Calu3 (cell line): Measurements from ENCODE around the gene ACOT12. TPM values are rescaled to one million over a fixed set of nuclear protein-coding genes. Genes with fewer than 3 reads are reported as not detected.
"Not testable (repeated sequence)": the region's sequence is repeated elsewhere in the genome, so short reads cannot be mapped to it uniquely, and the experiment has no call there.

Experiments used
- BruUV-seq: library from RNA; stranded (reverse); fragments of 400-500 nt; replicated peaks from 2 replicates; lab custom pipeline; 2021; lab: Mats Ljungman, UMichigan
- CTCF ChIA-PET: fragments of 300-600 bp; sonication (Branson Sonifier 250); formaldehyde crosslinking; loops from one replicate; lab custom pipeline; 2022; ENCODE audit warnings: antibody characterized with exemption; lab: Charles Lee
- DNase-seq: peaks from one replicate; pipeline ENCODE4 v3.0.0; 2022
- H3K27ac Mint-ChIP-seq: one replicate; pipeline ENCODE4 v1.8.0; 2022; ENCODE audit warnings: mixed read lengths; ENCODE audit not compliant: unreplicated experiment
- H3K27me3 Mint-ChIP-seq: one replicate; pipeline ENCODE4 v1.8.0; 2022; ENCODE audit warnings: mixed read lengths; ENCODE audit not compliant: unreplicated experiment
- H3K36me3 Mint-ChIP-seq: one replicate; pipeline ENCODE4 v1.8.0; 2022; ENCODE audit warnings: mild to moderate bottlenecking, moderate library complexity, mixed read lengths; ENCODE audit not compliant: insufficient read depth, unreplicated experiment
- H3K4me1 Mint-ChIP-seq: one replicate; pipeline ENCODE4 v1.8.0; 2022; ENCODE audit warnings: mild to moderate bottlenecking, low read depth, mixed read lengths; ENCODE audit not compliant: unreplicated experiment
- H3K4me3 Mint-ChIP-seq: one replicate; pipeline ENCODE4 v1.8.0; 2022; ENCODE audit warnings: mild to moderate bottlenecking, low read depth, moderate library complexity, mixed read lengths; ENCODE audit not compliant: unreplicated experiment
- H3K9me3 Mint-ChIP-seq: one replicate; pipeline ENCODE4 v1.8.0; 2022; ENCODE audit warnings: low read depth, mixed read lengths; ENCODE audit not compliant: unreplicated experiment
- CTCF ChIP-seq: fragments of 200-600 bp; IDR thresholded peaks from one replicate; pipeline ENCODE4 v1.8.0; 2022; ENCODE audit warnings: antibody characterized with exemption; ENCODE audit not compliant: unreplicated experiment
- intact Hi-C: fragments of 100-400 bp; cut with micrococcal nuclease; formaldehyde crosslinking; loops from one replicate; pipeline ENCODE4 v1.10.0; 2022; ENCODE audit not compliant: unreplicated experiment
- total RNA-seq: library from RNA; stranded (reverse); gene quantifications from 2 replicates; pipeline ENCODE4 v1.2.3, GENCODE V29; 2022

Gene ACOT12
- total RNA-seq, 1 experiment from 2014 or later, result 0.87 TPM

GRCh38 chr5:81350507-81350906 is 43.4 kb downstream of the ACOT12 start:
- Mint-ChIP-seq H3K36me3 (no peaks in the 10 kb centered on the region), H3K27me3 (no peaks in the 10 kb centered on the region), H3K27ac (no peak overlapping the region), H3K4me3 (no peak overlapping the region), H3K4me1 (no peaks in the 10 kb centered on the region), H3K9me3 (no peaks in the 10 kb centered on the region)
- no peak for TF ChIP-seq CTCF
- no peak for DNase-seq
- CTCF ChIA-PET, result no interaction called here
- intact Hi-C loops, result no loop called here
- no TSS peak for BruUV-seq

GRCh38 chr5:81349161-81349560 is 44.8 kb downstream of the ACOT12 start:
- BruUV-seq, result no TSS peak
- CTCF ChIA-PET, result no interaction called here
- H3K27ac Mint-ChIP-seq, result no peak overlapping the region
- intact Hi-C loops, result no loop called here
- no peaks in the 10 kb centered on the region for H3K36me3 Mint-ChIP-seq
- TF ChIP-seq CTCF, result no peak
- no peak overlapping the region for H3K4me3 Mint-ChIP-seq
- no peaks in the 10 kb centered on the region for H3K27me3 Mint-ChIP-seq
- DNase-seq, result no peak
- H3K9me3 Mint-ChIP-seq, result no peaks in the 10 kb centered on the region
- H3K4me1 Mint-ChIP-seq, result no peaks in the 10 kb centered on the region

GRCh38 chr5:81345411-81346003 is 48.4 kb downstream of the ACOT12 start:
- no peak for DNase-seq
- intact Hi-C loops, result no loop called here
- Mint-ChIP-seq H3K27me3 (no peaks in the 10 kb centered on the region), H3K27ac (no peak overlapping the region), H3K36me3 (no peaks in the 10 kb centered on the region), H3K4me3 (no peak overlapping the region), H3K9me3 (no peaks in the 10 kb centered on the region), H3K4me1 (no peaks in the 10 kb centered on the region)
- TF ChIP-seq CTCF, result no peak
- CTCF ChIA-PET, result no interaction called here
- BruUV-seq, result no TSS peak

GRCh38 chr5:81344736-81345135 is 49.2 kb downstream of the ACOT12 start:
- CTCF ChIA-PET, result no interaction called here
- H3K36me3 Mint-ChIP-seq, result no peaks in the 10 kb centered on the region
- no peak overlapping the region for H3K4me3 Mint-ChIP-seq
- no peak overlapping the region for H3K27ac Mint-ChIP-seq
- no TSS peak for BruUV-seq
- intact Hi-C loops, result no loop called here
- no peaks in the 10 kb centered on the region for H3K4me1 Mint-ChIP-seq
- TF ChIP-seq CTCF, result no peak
- no peak for DNase-seq
- H3K27me3 Mint-ChIP-seq, result no peaks in the 10 kb centered on the region
- H3K9me3 Mint-ChIP-seq, result no peaks in the 10 kb centered on the region

- BruUV-seq, H3K27me3 Mint-ChIP-seq, DNase-seq, H3K9me3 Mint-ChIP-seq, intact Hi-C loops, H3K27ac Mint-ChIP-seq, H3K4me1 Mint-ChIP-seq, CTCF ChIA-PET, H3K4me3 Mint-ChIP-seq, H3K36me3 Mint-ChIP-seq: not testable (repeated sequence)
These were observed 55.7 kb downstream of the ACOT12 start for GRCh38 chr5:81338213-81338612.
